Stimulated activated CD4-positive, alpha-beta T cell treated with anti-CD3 and anti-CD28 coated beads, Interleukin-2, amount 100 ng/mL, for 4 hours (primary cell): ENCODE results near the gene EXOC2.
A peak's percentile ranks its signal among the peaks of the same experiment; 100 is the strongest.
"Not testable (repeated sequence)": the region's sequence is repeated elsewhere in the genome, so short reads cannot be mapped to it uniquely, and the experiment has no call there.

ENCODE experiments used
- DNase-seq: peaks from one replicate; pipeline ENCODE4 v3.0.0-alpha.2; 2020; ENCODE audit warnings: low read depth

The EXOC2 gene

GRCh38 chr6:709471-710056 is 16.6 kb upstream of the EXOC2 start:
- no peak for DNase-seq

GRCh38 chr6:708237-708598 is 15.3 kb upstream of the EXOC2 start:
- DNase-seq: no peak

- no peak for DNase-seq
These were observed 14.8 kb upstream of the EXOC2 start for GRCh38 chr6:707576-708236.

- DNase-seq: no peak
These were observed 14.0 kb upstream of the EXOC2 start for GRCh38 chr6:706819-707381.

GRCh38 chr6:706146-706545 is 13.2 kb upstream of the EXOC2 start:
- no peak for DNase-seq

GRCh38 chr6:705047-705446 is 12.1 kb upstream of the EXOC2 start:
- no peak for DNase-seq

GRCh38 chr6:704046-704445 is 11.1 kb upstream of the EXOC2 start:
- no peak for DNase-seq

GRCh38 chr6:703552-703951 is 10.6 kb upstream of the EXOC2 start:
- DNase-seq: no peak

- no peak for DNase-seq
These were observed 9.0 kb upstream of the EXOC2 start for GRCh38 chr6:701700-702479.

GRCh38 chr6:701215-701614 is 8.3 kb upstream of the EXOC2 start:
- no peak for DNase-seq

GRCh38 chr6:700490-700889 is 7.6 kb upstream of the EXOC2 start:
- no peak for DNase-seq

- DNase-seq: no peak
These were observed 6.4 kb upstream of the EXOC2 start for GRCh38 chr6:699319-699718.

- not testable (repeated sequence) for DNase-seq
These were observed 1.6 kb upstream of the EXOC2 start for GRCh38 chr6:694431-695126.

- no peak for DNase-seq
These were observed 727 bp upstream of the EXOC2 start for GRCh38 chr6:693723-694009.

- peak; percentile 75 for DNase-seq
These were observed 535 bp downstream of the EXOC2 start for GRCh38 chr6:692356-692851.

- no peak for DNase-seq
These were observed 3.7 kb downstream of the EXOC2 start for GRCh38 chr6:689223-689622.

- DNase-seq: no peak
These were observed 6.4 kb downstream of the EXOC2 start for GRCh38 chr6:686497-686896.

- no peak for DNase-seq
These were observed 7.9 kb downstream of the EXOC2 start for GRCh38 chr6:684831-685636.

GRCh38 chr6:683742-684440 is 9.0 kb downstream of the EXOC2 start:
- no peak for DNase-seq

- no peak for DNase-seq
These were observed 12.1 kb downstream of the EXOC2 start for GRCh38 chr6:680666-681340.

- no peak for DNase-seq
These were observed 12.7 kb downstream of the EXOC2 start for GRCh38 chr6:680251-680650.
